Right lung (tissue), 5 donors: ENCODE results near the gene ATOSB. TPM values are rescaled to one million over a fixed set of nuclear protein-coding genes. Genes with fewer than 3 reads are reported as not detected.
A peak's percentile ranks its signal among the peaks of the same experiment; 100 is the strongest.

Experiments used
- DNase-seq, 2 donors: peaks; one replicate each; pipeline ENCODE4 v3.0.0-alpha.2; 2013
- polyA plus RNA-seq, 5 donors: library from polyadenylated mRNA; unstranded; fragments of 120-200 nt; gene quantifications; one replicate each; pipeline versions ENCODE4 v1.2.1 to v1.2.3, GENCODE V29; 2013; ENCODE audit warnings: inconsistent platforms in 1 of 5, low replicate concordance in 1 of 5; ENCODE audit not compliant: insufficient read length in 5 of 5, insufficient read depth in 1 of 5

The ATOSB gene
- polyA plus RNA-seq, 5 donors, result 12.3 to 16.1 (median 14.9) TPM

- DNase-seq, result no peak
These were observed 26.2 kb downstream of the ATOSB start for GRCh38 chr9:35089434-35089833.

- no peak for DNase-seq
These were observed 30.6 kb downstream of the ATOSB start for GRCh38 chr9:35085078-35085477.

- peak; percentile 89 to 92 for DNase-seq
These were observed 36.0 kb downstream of the ATOSB start, which contains the start of gene FANCG for GRCh38 chr9:35079426-35080341. FANCG (minus strand) TSS chr9:35079942; CDS start chr9:35079524, 418 bp downstream.

- no peak for DNase-seq
These were observed 36.6 kb downstream of the ATOSB start for GRCh38 chr9:35079041-35079425.

- DNase-seq, result no peak
These were observed 37.6 kb downstream of the ATOSB start for GRCh38 chr9:35078066-35078465.

GRCh38 chr9:35076848-35077247 is 38.8 kb downstream of the ATOSB start:
- no peak for DNase-seq

GRCh38 chr9:35075358-35075757 is 40.3 kb downstream of the ATOSB start:
- DNase-seq, result no peak

- no peak for DNase-seq
These were observed 40.9 kb downstream of the ATOSB start for GRCh38 chr9:35074791-35075190.

GRCh38 chr9:35074141-35074540 is 41.5 kb downstream of the ATOSB start:
- no peak for DNase-seq

- DNase-seq, result no peak
These were observed 42.4 kb downstream of the ATOSB start for GRCh38 chr9:35073279-35073612.

GRCh38 chr9:35072461-35073278 is 43.0 kb downstream of the ATOSB start, which contains the start of gene VCP:
VCP (minus strand) TSS chr9:35072625; CDS start chr9:35072353, 272 bp downstream.
- DNase-seq, result peak; percentile 97 to 99

- peak; percentile 86 to 89 for DNase-seq
These were observed 43.7 kb downstream of the ATOSB start for GRCh38 chr9:35071814-35072460.

GRCh38 chr9:35070823-35071813 is 44.5 kb downstream of the ATOSB start:
- DNase-seq, result no peak

GRCh38 chr9:35069020-35069419 is 46.6 kb downstream of the ATOSB start:
- DNase-seq, result no peak

GRCh38 chr9:35067056-35067455 is 48.6 kb downstream of the ATOSB start:
- no peak for DNase-seq

GRCh38 chr9:35060548-35061207 is 55.0 kb downstream of the ATOSB start:
- DNase-seq, result no peak

GRCh38 chr9:35059438-35059837 is 56.2 kb downstream of the ATOSB start:
- no peak for DNase-seq

GRCh38 chr9:35057271-35057620 is 58.4 kb downstream of the ATOSB start:
- DNase-seq, result no peak

GRCh38 chr9:35056571-35057270 is 58.9 kb downstream of the ATOSB start:
- no peak for DNase-seq
